ENCODE data around the gene TSACC. TPM values are rescaled to one million over a fixed set of nuclear protein-coding genes. Genes with fewer than 3 reads are reported as not detected.
A peak's percentile ranks its signal among the peaks of the same experiment; 100 is the strongest.
"Not testable (repeated sequence)": the region's sequence is repeated elsewhere in the genome, so short reads cannot be mapped to it uniquely, and the experiment has no call there.

The TSACC gene
- not detected for total RNA-seq
- long read RNA-seq, partial matches to known transcripts: 0 of 1 reads
- long read RNA-seq, other reads (novel, unspliced or antisense): 1 of 1 reads

DNA sequence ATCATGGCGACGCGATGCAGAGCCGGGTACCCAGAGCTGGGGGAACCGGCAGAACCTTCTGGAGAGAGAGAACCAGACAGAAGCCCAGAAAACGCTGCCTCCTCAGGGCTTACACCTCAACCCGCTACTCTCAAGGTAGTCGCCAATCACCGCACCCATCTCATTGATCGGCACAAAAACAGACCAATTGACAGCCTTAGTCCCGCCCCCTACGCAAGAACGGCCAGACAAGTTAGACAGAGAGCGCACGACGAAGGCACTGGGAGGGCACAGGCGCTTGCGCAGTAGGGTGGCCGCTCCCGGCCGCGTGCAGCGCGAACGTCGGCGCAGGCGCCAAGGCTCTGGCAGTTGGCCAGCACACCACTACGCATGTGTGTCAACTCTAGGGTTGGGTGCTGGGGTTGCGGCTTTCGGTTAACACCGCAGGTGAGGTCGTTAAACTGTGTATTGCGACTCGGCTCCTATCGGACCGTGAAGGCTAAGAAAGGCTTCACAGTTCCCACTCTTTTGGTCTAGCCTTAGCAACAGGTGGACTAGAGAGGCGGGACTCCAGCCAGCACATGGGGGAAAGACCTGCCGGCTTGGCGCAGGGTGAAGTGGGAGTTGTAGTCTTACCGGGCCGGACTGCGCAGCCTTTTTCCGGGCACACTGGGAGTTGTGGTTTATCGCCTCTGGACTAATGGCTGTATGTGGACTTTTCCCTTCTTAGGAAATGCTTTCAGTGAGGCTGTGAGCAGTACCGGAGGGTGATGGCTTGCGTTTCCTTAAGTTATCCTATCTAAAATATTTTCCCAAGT, at the start of gene TSACC, which contains the start of gene CCT3:
Gene TSACC, plus strand, starts transcription at position 347 of the 797 bp plus-strand sequence. CDS start 1,232 bp downstream, outside the sequence.
Gene CCT3, minus strand, starts transcription at position 113 of the 797 bp plus-strand sequence. Its CDS starts 108 bp downstream, at position 5.
- intact Hi-C loops (cut with DNase I): no loop called here
- peak; percentile 99 for DNase-seq (ENCODE audit: low spot score)

DNA sequence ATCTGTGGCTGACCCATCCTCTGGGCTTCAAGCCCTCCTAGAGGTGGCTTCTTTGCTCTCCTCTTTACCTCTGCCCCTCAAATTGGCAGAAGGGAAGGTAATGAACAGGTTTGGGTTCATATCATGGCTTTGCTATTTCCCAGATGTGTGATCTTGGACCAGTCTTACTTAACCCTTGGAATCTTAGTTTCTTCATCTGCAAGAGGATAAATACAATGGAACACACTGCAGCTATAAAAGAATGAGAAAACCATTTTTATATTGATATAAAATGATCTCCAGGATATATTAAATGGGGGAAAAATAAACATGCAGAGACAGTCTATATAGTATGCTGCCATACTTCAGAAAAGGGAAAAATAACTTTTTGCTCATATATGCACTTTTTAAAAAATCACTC, 48.5 kb upstream of the TSACC start:
- no peak for DNase-seq (ENCODE audit: low spot score)
- intact Hi-C loops (cut with DNase I): no loop called here

DNA sequence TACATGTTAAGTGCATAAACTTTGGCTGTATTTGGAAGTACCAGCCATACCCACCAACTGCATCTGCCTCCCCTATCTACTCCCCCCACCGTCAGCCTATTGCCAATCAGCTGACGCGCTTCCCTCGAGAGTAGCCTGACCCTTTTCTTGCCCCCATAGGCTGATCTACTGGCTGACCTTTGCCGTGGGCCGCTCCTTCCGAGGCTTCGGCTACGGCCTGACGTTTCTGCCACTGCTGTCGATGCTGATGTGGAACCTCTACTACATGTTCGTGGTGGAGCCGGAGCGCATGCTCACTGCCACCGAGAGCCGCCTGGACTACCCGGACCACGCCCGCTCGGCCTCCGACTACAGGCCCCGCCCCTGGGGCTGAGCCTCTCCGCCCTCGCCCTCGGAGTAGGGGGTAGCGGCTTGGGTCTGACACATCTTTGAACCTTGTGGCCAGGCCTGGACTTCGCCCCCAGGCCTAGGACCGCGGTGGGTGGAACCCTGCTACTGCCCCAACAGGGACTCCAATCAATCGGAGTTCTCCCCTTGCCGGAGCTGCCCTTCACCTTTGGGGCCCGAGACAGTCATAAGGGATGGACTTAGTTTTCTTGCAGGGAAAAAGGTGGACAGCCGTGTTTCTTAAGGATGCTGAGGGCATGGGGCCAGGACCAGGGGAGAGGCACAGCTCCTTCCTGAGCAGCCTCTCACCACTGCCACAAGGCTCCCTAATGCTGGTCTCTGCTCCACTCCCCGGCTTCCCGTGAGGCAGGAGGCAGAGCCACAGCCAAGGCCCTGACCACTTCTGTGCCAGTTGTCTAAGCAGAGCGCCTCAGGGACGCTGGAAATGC, 46.9 kb upstream of the TSACC start:
- intact Hi-C loops (cut with DNase I): no loop called here
- peak; percentile 96 for DNase-seq (ENCODE audit: low spot score)

DNA sequence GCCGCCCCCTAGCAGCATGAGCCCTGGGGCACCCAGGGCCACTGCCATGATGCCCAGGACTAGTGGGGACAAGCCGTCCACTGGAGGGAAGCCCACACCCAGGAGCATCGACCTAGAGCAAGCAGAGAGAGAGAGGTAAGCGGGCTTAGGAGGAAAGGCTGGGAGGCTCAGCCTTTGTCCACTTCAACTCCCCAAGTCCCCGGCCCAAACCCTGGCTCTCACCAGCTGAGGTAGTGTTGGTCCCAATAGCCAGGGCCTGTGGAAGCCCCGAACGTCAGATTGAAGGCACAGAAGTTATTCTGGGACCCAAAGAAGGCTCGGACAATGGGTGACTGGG, 45.3 kb upstream of the TSACC start:
- intact Hi-C loops (cut with DNase I): no loop called here
- DNase-seq (ENCODE audit: low spot score): no peak

DNA sequence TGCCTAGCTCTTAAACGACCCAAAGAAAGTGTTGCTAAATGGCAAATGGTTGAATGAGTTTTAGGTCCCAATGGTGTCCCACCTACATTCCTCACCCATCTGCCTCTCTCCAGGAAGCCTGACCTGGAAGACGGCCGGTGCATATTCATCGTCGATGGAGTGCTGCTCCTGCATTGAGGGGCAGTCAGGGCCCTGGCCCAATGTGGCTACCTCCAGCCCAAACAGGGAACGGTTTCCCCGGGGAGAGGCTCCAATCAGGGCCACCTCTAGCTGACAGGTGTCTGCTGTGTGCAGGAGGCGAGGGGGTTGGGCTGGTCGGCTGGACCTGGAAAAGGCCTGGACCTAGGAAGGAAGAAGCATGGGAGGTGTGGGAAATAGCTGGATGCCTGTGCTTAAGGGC, 44.4 kb upstream of the TSACC start:
- intact Hi-C loops (cut with DNase I): no loop called here
- no peak for DNase-seq (ENCODE audit: low spot score)

DNA sequence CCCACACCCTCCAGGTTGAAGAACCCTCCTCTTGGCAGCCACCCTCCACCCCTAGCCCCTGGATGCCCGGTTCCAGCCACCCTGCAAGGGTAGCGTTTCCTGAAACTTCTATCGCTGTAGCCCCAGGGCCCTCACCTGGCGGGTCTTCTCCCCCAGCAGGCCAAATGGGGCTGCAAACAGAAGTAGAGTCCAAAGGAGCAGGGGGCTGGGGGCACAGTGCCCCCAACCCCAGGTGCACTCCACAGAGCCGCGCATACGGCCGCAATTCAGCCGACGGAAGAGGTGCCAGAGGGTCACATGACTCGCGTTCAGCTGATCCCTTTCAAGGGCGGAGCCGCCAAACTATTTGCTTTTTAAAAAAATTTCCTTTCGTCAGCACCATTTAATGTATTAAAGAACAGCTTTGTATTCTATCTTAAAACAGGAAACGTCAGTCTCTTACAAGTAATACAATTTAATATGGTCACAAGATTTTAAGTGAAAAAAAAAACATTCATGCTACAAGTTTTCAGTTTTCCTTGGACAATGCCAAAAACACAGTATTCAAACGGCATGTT, 42.9 kb upstream of the TSACC start, which contains the start of gene GLMP:
Gene GLMP, minus strand, starts transcription at position 289 of the 557 bp plus-strand sequence. Its CDS starts 34 bp downstream, at position 255.
- intact Hi-C loops (cut with DNase I): no loop called here
- peak; percentile 88 for DNase-seq (ENCODE audit: low spot score)

DNA sequence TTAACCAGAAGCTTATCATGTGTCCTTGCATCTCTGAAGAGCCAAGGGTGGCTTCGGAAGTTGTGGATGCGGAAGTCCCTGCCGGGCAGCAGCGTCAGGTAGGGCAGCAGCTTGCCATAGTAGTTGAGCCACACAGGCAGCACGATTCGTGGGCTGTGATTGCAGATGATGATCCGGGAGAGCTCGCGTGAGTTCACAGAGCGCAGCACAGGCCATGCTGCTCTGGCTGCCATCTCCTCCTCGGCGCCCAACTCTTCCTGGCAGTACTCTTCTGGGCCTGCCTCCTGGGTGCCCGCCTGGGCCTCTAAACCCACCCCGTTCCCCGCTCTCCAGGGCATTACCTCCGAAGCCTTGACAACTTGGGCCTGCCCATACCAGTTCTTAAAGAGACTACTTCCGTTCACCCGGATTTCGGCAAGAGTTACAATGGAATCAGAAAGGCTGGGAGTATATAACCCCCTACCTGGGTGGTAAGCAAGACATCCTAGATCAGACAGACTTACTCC, 39.4 kb upstream of the TSACC start, which contains the start of gene VHLL:
Gene VHLL, minus strand, starts transcription at position 456 of the 506 bp plus-strand sequence. Its CDS starts 118 bp downstream, at position 338.
- DNase-seq (ENCODE audit: low spot score): no peak
- intact Hi-C loops (cut with DNase I): no loop called here

DNA sequence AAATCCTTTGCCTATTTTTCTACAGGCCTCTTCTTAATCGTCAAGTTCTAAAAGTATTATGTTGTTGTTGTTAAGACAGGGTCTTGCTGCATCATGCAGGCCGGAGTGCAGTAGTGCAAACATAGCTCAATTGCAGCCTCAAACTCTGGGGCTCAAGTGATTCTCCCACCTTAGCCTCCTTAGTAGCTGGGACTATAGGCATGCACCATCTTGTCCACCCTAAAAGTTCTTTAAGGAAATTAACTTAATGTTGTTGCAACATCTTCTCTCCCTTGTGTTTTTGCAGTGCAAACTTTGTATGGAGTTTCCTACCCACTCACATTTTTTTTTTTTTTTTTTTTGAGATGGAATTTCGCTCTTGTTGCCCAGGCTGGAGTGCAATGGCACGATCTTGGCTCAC, 35.1 kb upstream of the TSACC start:
- DNase-seq (ENCODE audit: low spot score): no peak
- intact Hi-C loops (cut with DNase I): no loop called here

DNA sequence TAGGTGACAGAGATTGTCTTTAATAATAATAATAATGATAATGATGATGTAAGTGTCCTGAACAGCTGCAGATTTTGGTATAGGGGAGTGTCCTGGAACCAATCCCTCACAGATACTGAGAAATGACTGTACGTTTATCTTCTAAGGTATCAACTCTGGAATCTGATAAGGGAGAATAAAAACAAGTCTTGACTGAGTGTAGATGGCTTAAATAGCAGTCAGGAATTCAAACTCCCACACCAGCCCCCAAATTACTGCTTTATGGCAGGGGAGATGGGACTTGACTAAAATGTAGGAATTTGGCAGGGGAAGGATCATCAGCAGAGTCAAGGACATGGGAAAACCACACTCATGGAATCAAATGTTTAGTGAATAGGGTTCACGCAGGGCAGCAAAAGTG, 33.1 kb upstream of the TSACC start:
- intact Hi-C loops (cut with DNase I): no loop called here
- no peak for DNase-seq (ENCODE audit: low spot score)

DNA sequence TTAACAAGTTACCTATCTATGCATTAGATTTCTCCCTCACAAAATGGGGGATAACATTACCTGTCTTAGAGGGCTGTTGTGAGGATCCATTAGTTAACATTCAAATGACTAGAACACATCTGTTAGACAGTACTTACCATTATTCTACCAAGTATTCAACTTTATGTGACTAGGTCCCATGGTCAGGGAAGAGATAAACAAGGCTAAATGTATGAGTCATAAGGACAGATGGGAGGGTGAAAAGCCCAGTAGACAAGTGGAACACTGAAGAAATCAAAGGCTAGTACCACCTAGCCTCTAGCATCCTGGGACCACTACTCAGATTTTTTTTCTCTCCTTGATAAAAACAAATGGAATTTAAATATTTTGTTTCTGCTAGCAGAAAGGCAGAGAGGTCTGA, 30.2 kb upstream of the TSACC start:
- DNase-seq (ENCODE audit: low spot score): no peak
- intact Hi-C loops (cut with DNase I): no loop called here

DNA sequence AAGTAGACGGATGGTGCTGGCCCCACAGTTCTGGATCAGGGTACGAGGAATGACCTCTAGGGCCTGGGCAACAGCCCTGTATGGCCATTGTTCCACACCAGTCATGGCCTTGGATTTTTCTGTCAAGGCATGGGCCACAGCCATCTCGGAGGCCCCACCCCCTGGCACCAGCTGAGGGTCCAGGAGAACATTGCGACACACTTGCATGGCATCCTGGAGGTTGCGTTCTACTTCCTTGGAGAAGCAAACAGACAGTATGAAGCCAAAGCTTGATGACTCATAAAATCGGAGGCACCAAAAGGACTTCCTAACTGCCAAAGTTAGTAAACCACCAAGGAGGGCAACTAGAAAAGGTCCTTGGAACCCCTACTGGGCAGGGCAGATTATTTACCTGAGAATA, 27.4 kb upstream of the TSACC start:
- no peak for DNase-seq (ENCODE audit: low spot score)
- intact Hi-C loops (cut with DNase I): loop anchor here (10.0 kb wide), 1 partner anchor 176 kb away; no protein-coding TSS in a partner anchor

DNA sequence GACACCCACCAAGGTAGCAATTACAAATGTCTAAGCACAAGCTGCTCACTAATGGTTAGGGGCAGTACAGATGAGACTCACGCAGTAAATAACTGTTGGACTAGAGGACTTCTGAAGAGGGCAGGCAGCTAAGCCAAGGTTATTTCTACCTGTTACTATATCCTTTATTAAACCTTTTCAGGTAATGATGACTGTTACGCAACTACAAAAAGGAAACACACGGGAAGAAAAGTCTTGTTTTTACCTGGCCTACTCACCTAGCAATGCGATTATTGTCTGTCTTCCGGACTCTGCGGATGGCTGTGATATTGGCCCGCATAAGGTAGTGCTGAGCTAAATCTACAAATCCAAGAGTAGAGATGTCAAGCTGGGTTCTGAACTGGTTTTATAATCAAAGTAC, 21.4 kb upstream of the TSACC start:
- DNase-seq (ENCODE audit: low spot score): no peak
- intact Hi-C loops (cut with DNase I): loop anchor here (10.0 kb wide), 1 partner anchor 182 kb away; no protein-coding TSS in a partner anchor

DNA sequence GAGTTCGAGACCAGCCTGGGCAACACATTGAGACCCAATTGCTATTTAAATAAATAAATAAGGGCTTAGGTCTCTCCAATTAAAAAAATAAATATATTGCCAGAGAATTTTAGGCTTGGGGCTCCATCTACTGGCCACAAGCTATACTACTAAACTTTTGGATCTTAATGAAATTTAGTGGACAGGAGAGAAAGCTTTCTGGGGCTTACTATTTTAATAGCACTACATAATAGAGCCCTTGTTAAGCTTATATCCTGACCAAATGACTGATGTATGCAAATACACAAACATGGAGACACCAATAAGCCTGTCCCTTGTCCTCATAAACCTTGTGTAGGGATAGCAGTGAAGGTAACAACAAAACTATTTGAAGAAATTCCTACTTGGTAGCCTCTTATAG, 18.7 kb upstream of the TSACC start:
- intact Hi-C loops (cut with DNase I): loop anchor here (5.0 to 10.0 kb wide), 2 partner anchors 52 to 185 kb away; no protein-coding TSS in a partner anchor
- DNase-seq (ENCODE audit: low spot score): no peak

DNA sequence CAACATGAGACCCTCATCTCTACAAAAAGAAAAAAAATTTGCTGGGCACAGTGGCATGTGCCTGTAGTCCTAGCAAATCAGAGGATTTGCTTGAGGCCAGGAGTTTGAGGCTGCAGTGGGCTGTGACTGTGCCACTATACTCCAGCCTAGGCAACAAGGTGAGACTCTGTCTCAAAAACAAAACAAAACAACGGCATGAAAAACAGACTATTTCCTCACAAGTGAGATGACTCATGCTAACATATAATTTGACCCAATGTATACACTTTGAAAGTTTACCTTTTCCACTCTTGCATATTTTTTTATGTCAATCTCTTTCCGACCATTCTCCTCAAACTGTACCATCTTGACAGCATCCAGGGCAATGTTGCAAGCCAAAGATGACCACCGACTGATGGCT, 17.8 kb upstream of the TSACC start:
- intact Hi-C loops (cut with DNase I): loop anchor here (5.0 kb wide), 1 partner anchor 53 kb away; no protein-coding TSS in a partner anchor
- no peak for DNase-seq (ENCODE audit: low spot score)

DNA sequence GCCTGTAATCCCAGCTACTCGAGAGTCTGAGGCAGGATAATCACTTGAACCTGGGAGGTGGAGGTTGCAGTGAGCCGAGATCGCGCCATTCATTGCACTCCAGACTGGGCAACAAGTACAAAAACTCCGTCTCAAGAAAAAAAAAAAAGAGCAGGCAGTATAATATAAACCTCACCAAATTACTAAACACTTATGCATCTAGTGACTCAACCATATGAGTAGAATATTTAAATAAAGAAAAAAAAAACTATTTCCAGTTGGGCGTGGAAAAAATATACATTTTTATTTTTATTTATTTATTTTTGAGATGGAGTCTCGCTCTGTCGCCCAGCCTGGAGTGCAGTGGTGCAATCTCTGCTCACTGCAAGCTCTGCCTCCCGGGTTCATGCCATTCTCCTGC, 15.1 kb upstream of the TSACC start:
- intact Hi-C loops (cut with DNase I): loop anchor here (5.0 kb wide), 1 partner anchor 56 kb away; no protein-coding TSS in a partner anchor
- DNase-seq (ENCODE audit: low spot score): not testable (repeated sequence)

DNA sequence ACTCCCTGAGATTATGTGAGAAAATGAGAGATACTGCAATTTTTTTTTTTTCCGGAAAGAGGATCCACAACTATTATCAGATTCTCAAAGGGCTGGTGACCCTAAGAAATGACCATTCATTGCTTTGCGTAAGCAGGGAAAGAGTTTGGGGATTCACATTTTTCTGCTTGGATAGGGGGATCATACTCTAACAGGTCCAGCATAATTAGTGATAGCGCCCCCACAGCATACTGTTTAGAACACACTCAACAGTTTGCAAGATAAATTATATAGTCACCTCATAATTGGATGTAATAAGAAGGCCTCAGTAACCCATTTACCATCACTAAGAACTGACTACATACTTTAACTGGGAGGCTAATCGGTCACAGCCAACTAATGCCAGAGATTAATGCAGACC, 2.1 kb upstream of the TSACC start:
- no peak for DNase-seq (ENCODE audit: low spot score)
- intact Hi-C loops (cut with DNase I): no loop called here

DNA sequence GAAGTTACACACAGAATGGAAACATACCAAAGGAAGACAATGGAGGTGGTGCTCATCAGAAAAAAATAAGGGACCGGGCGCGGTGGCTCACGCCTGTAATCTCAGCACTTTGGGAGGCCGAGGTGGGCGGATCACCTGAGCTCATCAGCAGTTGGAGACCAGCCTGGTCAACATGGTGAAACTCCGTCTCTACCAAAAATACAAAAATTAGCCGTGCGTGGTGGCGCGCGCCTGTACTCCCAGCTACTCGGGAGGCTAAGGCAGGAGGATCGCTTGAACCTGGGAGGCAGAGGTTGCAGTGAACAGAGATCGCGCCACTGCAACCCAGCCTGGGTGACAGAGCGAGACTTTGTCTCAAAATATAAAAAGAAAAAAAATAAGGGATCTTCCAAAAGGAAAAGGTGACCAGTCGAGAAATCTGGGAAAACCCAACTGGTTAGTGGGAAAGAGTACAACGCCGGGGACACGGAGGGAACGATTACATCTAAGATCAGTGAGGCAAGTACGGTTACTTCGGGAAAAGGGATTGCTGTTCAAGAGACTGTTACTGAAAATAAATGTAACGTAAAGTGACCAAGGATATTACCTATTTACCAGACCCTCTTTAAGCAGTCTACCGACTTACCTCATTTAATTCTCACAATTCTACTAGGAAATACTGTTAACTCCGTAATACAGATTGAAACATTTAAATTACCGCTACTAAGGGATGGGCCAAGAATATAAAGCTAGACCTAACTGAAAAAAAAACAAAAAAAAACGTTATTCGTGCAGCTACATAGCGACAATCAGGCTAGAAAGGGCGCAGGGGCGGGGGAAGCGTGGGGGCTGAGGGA, 1.1 kb upstream of the TSACC start:
- intact Hi-C loops (cut with DNase I): no loop called here
- no peak for DNase-seq (ENCODE audit: low spot score)

DNA sequence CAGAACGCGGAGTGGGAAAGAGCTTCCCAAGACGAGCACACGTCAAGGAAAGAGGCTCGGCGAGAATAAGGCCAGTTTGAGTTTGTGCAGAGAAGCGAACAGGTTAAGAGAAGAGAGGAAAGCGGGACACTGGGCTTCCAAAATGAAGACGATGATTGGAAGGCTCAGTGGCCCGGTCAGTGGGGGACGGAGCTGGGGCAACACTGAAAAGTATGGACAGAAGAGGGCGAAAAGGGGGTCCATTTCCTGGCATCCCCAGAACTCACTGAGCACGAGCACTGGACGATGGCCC, 492 bp upstream of the TSACC start:
- no peak for DNase-seq (ENCODE audit: low spot score)
- intact Hi-C loops (cut with DNase I): no loop called here
